Midbrain (tissue), 1 donor: ENCODE measurements around the gene NTSR2.

Experiments
- DNase-seq: peaks from one replicate; lab custom pipeline; 2025; lab: John Stamatoyannopoulos, UW

The NTSR2 gene

GRCh38 chr2:11628675-11629074 lies 41.3 kb downstream of the NTSR2 start:
- DNase-seq: no peak

DNA sequence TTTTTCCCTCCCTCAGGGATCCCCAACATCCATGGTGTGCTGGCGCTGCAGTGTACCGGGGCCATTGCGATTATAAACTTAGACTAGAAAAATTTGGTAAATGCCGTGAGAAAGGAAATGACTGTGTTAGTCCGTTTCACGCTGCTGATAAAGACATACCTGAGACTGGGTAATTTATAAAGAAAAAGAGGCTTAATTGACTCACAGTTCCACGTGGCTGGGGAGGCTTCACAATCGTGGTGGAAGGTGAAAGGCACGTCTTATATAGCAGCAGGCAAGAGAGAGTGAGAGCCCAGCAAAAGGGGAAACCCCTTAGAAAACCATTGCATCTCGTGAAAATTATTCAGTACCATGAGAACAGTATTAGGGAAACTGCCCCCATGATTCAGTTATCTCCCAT lies 44.3 kb downstream of the NTSR2 start:
- no peak for DNase-seq

DNA sequence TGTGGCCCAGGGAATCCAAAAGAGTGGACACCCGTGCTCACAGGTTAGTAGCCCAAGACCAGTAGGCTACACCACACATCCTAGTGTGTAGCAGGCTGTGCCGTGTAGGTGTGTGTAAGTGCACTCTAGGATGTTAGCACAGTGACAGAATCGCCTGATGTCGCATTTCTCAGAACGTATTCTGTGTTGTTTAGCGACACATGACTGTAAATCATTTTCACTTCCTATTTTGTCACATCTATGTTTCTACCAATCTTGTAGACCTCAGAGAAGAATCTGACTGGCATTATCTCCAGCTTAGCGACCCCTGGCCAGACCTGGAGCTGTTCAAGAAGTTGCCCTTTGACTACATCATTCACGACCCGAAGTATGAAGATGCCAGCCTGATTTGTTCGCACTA lies 45.1 kb downstream of the NTSR2 start:
- no peak for DNase-seq

- DNase-seq: no peak
Measured at GRCh38 chr2:11622611-11623010, 47.4 kb downstream of the NTSR2 start.

DNA sequence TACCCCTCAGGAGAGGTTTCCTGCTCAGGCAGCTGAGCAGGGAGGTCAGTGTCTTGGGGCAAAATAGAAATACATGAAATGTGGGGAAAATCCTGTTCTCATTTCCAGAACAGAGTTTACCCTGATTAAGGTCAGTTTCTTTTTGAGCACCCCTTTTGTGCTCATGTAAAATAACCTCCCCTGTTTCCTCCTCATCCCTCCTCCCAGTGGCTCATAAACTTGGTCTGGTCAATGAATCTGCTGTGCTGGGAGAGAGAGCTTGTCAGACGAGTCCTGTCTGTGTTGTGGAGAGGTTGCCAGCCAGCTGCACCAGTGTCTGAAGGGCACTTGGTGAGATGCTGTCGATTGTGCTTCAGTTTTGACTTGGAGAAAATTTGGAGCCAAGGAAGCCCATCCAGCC lies 48.6 kb downstream of the NTSR2 start:
- peak; percentile 8 for DNase-seq

- no peak for DNase-seq
Measured at GRCh38 chr2:11618708-11619062, 51.3 kb downstream of the NTSR2 start.

DNA sequence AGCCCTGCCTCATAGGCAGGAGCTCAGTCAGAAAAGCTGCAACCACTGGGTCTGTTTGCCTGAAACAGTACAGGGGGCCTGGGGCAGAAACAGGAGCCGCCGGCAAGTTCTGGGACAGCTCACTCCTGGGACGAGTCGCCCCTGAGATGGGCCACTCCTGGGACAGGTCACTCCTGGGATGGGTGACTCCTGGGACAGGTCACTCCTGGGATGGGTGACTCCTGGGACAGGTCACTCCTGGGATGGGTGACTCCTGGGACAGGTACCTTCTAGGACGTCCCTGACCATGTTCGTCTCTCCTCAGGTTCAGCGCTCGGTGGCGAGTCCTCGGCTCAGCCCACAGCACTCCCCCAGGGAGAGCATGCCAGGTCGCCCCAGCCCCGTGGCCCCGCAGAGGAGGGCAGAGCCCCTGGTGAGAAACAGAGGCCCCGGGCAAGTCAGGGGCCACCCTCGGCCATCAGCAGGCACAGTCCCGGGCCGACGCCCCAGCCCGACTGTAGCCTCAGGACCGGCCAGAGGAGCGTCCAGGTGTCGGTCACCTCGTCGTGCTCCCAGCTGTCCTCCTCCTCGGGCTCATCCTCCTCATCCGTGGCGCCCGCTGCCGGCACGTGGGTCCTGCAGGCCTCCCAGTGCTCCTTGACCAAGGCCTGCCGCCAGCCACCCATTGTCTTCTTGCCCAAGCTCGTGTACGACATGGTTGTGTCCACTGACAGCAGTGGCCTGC lies 51.8 kb downstream of the NTSR2 start:
- DNase-seq: no peak

DNA sequence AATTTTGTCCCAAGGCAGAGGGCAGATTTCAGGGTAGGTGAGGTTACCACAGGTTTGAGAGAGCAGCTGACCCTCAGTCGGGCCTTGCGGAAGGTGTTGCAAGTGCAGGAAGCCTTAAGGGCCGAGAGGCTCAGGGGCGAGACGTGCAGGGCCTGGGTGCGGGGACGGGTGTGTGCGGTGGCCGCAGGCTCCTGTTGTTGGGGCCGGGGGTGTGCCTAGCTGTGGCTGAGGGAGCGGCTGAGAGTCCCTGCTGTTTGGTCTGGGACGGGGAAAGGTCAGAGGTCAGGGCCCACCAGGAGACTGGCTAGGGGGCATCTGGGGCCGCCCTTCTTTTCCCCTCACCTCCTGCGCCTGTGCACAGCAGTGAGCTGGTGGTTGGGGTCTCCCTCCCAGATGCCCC lies 52.5 kb downstream of the NTSR2 start:
- DNase-seq: no peak

GRCh38 chr2:11616851-11617415 lies 53.1 kb downstream of the NTSR2 start:
- DNase-seq: no peak

DNA sequence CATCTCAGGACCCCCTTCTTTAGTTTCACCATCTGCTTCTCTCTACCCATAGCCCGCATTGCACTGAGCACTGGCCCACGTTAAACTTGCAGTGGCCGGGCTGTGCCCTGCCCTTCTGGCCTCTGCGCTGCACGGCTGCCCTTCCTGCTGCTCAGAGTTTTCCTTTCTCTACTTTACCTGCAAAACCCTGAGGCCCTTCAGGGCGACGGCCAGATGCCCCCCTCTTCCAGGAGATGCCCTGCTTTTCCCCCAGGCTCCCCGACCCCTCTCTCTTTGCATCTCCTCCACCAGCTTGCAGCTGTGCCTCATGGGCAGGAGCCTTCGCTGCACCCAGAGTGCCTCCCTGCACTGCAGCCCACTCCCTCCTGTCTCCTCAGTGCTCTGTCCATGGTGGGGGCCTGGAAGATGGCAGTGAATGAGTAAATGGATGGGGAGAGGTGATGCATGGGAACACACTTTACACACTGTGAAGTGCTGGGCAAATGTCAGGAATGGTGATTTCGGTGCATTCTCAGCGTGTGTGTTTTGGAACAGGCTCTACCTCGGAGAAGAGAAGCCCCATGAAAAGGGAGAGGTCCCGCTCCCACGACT lies 53.8 kb downstream of the NTSR2 start:
- DNase-seq: no peak

- no peak for DNase-seq
Measured at GRCh38 chr2:11615209-11615608, 54.8 kb downstream of the NTSR2 start.

DNA sequence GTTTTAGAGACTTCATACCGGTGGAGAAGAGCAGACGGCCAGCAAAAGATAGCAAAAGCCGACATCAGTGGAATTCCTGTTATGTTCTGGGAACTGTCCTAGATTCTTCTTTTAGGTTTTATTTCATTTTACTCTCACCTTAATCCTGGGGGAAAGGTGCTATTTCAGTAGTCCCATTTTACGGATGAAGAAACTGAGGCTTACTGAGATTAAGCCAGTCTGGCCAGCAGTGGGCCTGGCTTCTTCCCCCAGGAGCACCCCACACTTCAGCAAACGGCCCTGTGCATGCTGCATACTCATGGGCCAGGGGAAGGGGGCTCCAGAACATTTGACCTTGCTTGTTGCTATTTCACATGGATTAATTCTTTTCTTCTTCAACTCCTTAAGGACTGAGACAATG lies 56.7 kb downstream of the NTSR2 start:
- no peak for DNase-seq

- no peak for DNase-seq
Measured at GRCh38 chr2:11612553-11613215, 57.3 kb downstream of the NTSR2 start.

DNA sequence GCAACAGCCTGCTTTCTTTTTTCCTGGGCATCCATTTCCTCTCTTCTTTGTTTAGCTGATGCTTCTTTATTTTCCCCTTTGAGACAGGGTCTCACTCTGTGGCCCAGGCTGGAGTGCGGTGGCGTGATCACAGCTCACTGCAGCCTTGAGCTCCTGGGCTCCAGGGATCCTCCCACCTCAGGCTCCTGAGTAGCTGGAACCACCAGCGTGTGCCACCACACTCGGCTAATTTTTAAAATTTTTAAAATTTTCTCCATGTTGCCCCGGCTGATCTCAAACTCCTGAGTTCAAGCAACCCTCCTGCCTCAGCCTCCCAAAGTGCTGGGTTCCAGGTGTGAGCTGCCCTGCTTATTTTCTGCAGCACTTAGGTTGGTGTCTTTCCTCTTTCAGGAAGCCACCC lies 58.7 kb downstream of the NTSR2 start:
- no peak for DNase-seq

DNA sequence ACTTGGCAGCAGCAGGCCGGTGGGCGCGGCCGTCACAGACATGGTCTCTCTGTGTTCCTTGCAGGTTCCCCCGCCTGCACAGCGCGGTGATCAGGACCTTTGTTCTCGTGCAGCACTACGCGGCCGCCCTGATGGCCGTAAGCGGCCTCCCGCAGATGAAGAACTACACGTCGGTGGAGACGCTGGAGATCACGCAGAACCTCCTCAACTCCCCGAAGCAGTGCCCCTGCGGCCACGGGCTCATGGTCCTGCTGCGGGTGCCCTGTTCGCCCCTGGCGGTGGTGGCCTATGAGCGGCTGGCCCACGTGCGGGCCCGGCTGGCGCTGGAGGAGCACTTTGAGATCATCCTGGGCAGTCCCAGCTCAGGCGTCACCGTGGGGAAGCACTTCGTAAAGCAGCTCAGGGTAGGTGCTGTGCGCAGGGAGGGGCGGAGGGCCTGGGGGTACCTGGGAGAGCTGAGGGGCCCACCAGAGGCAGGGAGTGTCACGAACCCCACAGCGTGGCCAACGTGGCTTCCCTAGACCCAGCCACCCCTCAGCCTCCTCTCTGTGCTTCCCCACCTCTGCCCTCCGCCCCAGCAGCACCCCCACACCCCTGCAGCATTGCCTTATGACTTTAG lies 59.3 kb downstream of the NTSR2 start:
- DNase-seq: no peak
